IMR-90 (cell line): ENCODE measurements around the gene LMO4. TPM values are rescaled to one million over a fixed set of nuclear protein-coding genes. Genes with fewer than 3 reads are reported as not detected.

ENCODE experiments used
- ATAC-seq: fragments of 200-7000 bp; cut with Tn5 transposase; 2 replicates; pipeline ENCODE4 v1.9.1; 2020; ENCODE audit warnings: low read depth, mild to moderate bottlenecking, moderate library complexity
- BruUV-seq: library from RNA; stranded (reverse); fragments of 400-500 nt; replicated peaks from 2 replicates; lab custom pipeline; 2021; lab: Mats Ljungman, UMichigan
- CTCF ChIA-PET: fragments of 300-600 bp; formaldehyde crosslinking; extraction: SDS; loops from one replicate; lab custom pipeline; 2021; ENCODE audit warnings: antibody characterized with exemption; lab: Yijun Ruan, JAX
- POLR2A ChIA-PET: fragments of 300-600 bp; sonication (Branson Sonifier 250); formaldehyde crosslinking; loops from one replicate; lab custom pipeline; 2022; ENCODE audit warnings: antibody characterized with exemption; ENCODE audit not compliant: unreplicated experiment; lab: Charles Lee
- DNase-seq: peaks from one replicate; pipeline ENCODE4 v3.0.0; 2013
- H2AFZ ChIP-seq: replicated peaks from 2 replicates; pipeline ENCODE3; 2013; ENCODE audit warnings: low read length, mild to moderate bottlenecking; ENCODE audit not compliant: poor library complexity
- H2AK5ac ChIP-seq: 2 replicates; pipeline ENCODE4 v1.6.1; 2013; ENCODE audit warnings: low read depth, low read length, inconsistent platforms
- H2AK9ac ChIP-seq: replicated peaks from 2 replicates; pipeline ENCODE3; 2013; ENCODE audit warnings: mild to moderate bottlenecking, low read depth, low read length, moderate library complexity; ENCODE audit not compliant: poor library complexity
- H2BK120ac ChIP-seq: 2 replicates; pipeline ENCODE4 v1.6.1; 2013; ENCODE audit warnings: low read depth, low read length, inconsistent platforms
- H2BK15ac ChIP-seq: 3 replicates; pipeline ENCODE4 v1.6.1; 2013; ENCODE audit warnings: low read depth, low read length, inconsistent platforms
- H2BK20ac ChIP-seq: 2 replicates; pipeline ENCODE4 v1.6.1; 2013; ENCODE audit warnings: low read depth, mild to moderate bottlenecking, inconsistent platforms, low read length, moderate library complexity
- H2BK5ac ChIP-seq: 2 replicates; pipeline ENCODE4 v1.6.1; 2013; ENCODE audit warnings: mild to moderate bottlenecking, low read depth, low read length, inconsistent platforms; ENCODE audit not compliant: poor library complexity, severe bottlenecking
- H3K14ac ChIP-seq: replicated peaks from 2 replicates; pipeline ENCODE4 v1.6.1; 2013; ENCODE audit warnings: low read depth, low read length, inconsistent platforms
- H3K18ac ChIP-seq: 2 replicates; pipeline ENCODE4 v1.6.1; 2013; ENCODE audit warnings: low read depth, low read length, control low read depth
- H3K23ac ChIP-seq: 2 replicates; pipeline ENCODE4 v1.6.1; 2013; ENCODE audit warnings: low read depth, low read length, inconsistent platforms
- H3K27ac ChIP-seq: 2 replicates; pipeline ENCODE4 v1.5.1; 2013; ENCODE audit warnings: mild to moderate bottlenecking, control low read depth, low read length; ENCODE audit not compliant: insufficient read depth
- H3K27me3 ChIP-seq: 2 replicates; pipeline ENCODE4 v1.6.1; 2013; ENCODE audit warnings: low read length; ENCODE audit not compliant: control insufficient read depth, insufficient read depth
- H3K36me3 ChIP-seq: 2 replicates; pipeline ENCODE4 v1.6.1; 2013; ENCODE audit warnings: low read length, mixed read lengths; ENCODE audit not compliant: control insufficient read depth, insufficient read depth
- H3K4ac ChIP-seq: 2 replicates; pipeline ENCODE4 v1.6.1; 2013; ENCODE audit warnings: low read depth, low read length, inconsistent platforms
- H3K4me1 ChIP-seq: 2 replicates; pipeline ENCODE4 v1.6.1; 2013; ENCODE audit warnings: low read length, mixed read lengths; ENCODE audit not compliant: control insufficient read depth, insufficient read depth
- H3K4me2 ChIP-seq: 2 replicates; pipeline ENCODE4 v1.6.1; 2013; ENCODE audit warnings: low read depth, mild to moderate bottlenecking, control low read depth, low read length, moderate library complexity
- H3K4me3 ChIP-seq: 2 replicates; pipeline ENCODE4 v1.5.1; 2013; ENCODE audit warnings: low read depth, mild to moderate bottlenecking, control low read depth, low read length, moderate library complexity; ENCODE audit not compliant: insufficient read depth
- H3K56ac ChIP-seq: 2 replicates; pipeline ENCODE4 v1.6.1; 2013; ENCODE audit warnings: low read length, inconsistent platforms; ENCODE audit not compliant: insufficient read depth; ENCODE audit errors: extremely low read depth
- H3K79me1 ChIP-seq, 2 experiments: 2 replicates each; pipeline ENCODE4 v1.6.1; 2013; ENCODE audit warnings: low read length in 2 of 2, inconsistent platforms in 1 of 2, low read depth in 1 of 2
- H3K9ac ChIP-seq: 2 replicates; pipeline ENCODE4 v1.6.1; 2013; ENCODE audit warnings: low read depth, low read length, control low read depth
- H3K9me1 ChIP-seq: 2 replicates; pipeline ENCODE4 v1.6.1; 2013; ENCODE audit warnings: low read length, inconsistent platforms; ENCODE audit not compliant: insufficient read depth
- H3K9me3 ChIP-seq: 2 replicates; pipeline ENCODE4 v1.6.1; 2013; ENCODE audit warnings: low read length; ENCODE audit not compliant: control insufficient read depth, insufficient read depth
- H4K20me1 ChIP-seq: 2 replicates; pipeline ENCODE4 v1.6.1; 2013; ENCODE audit warnings: low read length, inconsistent platforms; ENCODE audit not compliant: insufficient read depth
- H4K5ac ChIP-seq: 2 replicates; pipeline ENCODE4 v1.6.1; 2013; ENCODE audit warnings: mild to moderate bottlenecking, low read depth, low read length, control low read depth
- H4K8ac ChIP-seq, 2 experiments: 2 replicates each; pipeline ENCODE4 v1.6.1; 2013; ENCODE audit warnings: low read depth in 2 of 2, low read length in 2 of 2, control low read depth in 1 of 2, inconsistent platforms in 1 of 2
- H4K91ac ChIP-seq: 2 replicates; pipeline ENCODE4 v1.6.1; 2013; ENCODE audit warnings: low read depth, low read length, inconsistent platforms; ENCODE audit not compliant: insufficient read depth
- BHLHE40 ChIP-seq: fragments of 150-350 bp; IDR thresholded peaks from 2 replicates; pipeline ENCODE4 v1.6.1; 2016; ENCODE audit warnings: mild to moderate bottlenecking, low read depth, low read length
- CEBPB ChIP-seq: IDR thresholded peaks from 2 replicates; pipeline ENCODE4 v1.6.1; 2012; ENCODE audit warnings: low read depth, low read length, improper control_type of control experiment
- CHD1 ChIP-seq: IDR thresholded peaks from 2 replicates; pipeline ENCODE4 v1.6.1; 2012; ENCODE audit warnings: low read depth, low read length, improper control_type of control experiment
- CTCF ChIP-seq: conservative IDR thresholded peaks from 2 replicates; pipeline ENCODE4 v1.5.1; 2012; ENCODE audit warnings: mild to moderate bottlenecking, low read depth, low read length, improper control_type of control experiment
- ELK1 ChIP-seq: fragments of 150-350 bp; IDR thresholded peaks from 2 replicates; pipeline ENCODE4 v1.6.1; 2016; ENCODE audit warnings: low read depth, mild to moderate bottlenecking, low read length, moderate library complexity, borderline replicate concordance
- FOS ChIP-seq: fragments of 150-350 bp; IDR thresholded peaks from 2 replicates; pipeline ENCODE4 v1.6.1; 2016; ENCODE audit warnings: low read depth, low read length
- MAFK ChIP-seq: IDR thresholded peaks from 2 replicates; pipeline ENCODE4 v1.6.1; 2012; ENCODE audit warnings: low read depth, low read length, improper control_type of control experiment
- MAZ ChIP-seq: IDR thresholded peaks from 2 replicates; pipeline ENCODE4 v1.6.1; 2012; ENCODE audit warnings: low read depth, mild to moderate bottlenecking, low read length, improper control_type of control experiment, moderate library complexity, borderline replicate concordance
- MXI1 ChIP-seq: IDR thresholded peaks from 2 replicates; pipeline ENCODE4 v1.6.1; 2012; ENCODE audit warnings: low read depth, mild to moderate bottlenecking, low read length, moderate library complexity, borderline replicate concordance
- NFE2L2 ChIP-seq: fragments of 150-350 bp; IDR thresholded peaks from 2 replicates; pipeline ENCODE4 v1.6.1; 2016; ENCODE audit warnings: low read depth, mild to moderate bottlenecking, low read length
- POLR2A ChIP-seq: IDR thresholded peaks from 2 replicates; pipeline ENCODE4 v1.6.1; 2012; ENCODE audit warnings: mild to moderate bottlenecking, low read depth, low read length
- RAD21 ChIP-seq: IDR thresholded peaks from 2 replicates; pipeline ENCODE4 v1.6.1; 2012; ENCODE audit warnings: low read length, improper control_type of control experiment
- RFX5 ChIP-seq: IDR thresholded peaks from 2 replicates; pipeline ENCODE4 v1.8.0; 2012; ENCODE audit warnings: low read depth, mild to moderate bottlenecking, low read length, moderate library complexity
- SMC3 ChIP-seq: fragments of 150-350 bp; IDR thresholded peaks from 2 replicates; pipeline ENCODE4 v1.6.1; 2016; ENCODE audit warnings: low read depth, mild to moderate bottlenecking, antibody characterized with exemption, low read length, moderate library complexity
- USF2 ChIP-seq: fragments of 150-350 bp; IDR thresholded peaks from 2 replicates; pipeline ENCODE4 v1.6.1; 2017; ENCODE audit warnings: mild to moderate bottlenecking, antibody characterized with exemption, low read length, low read depth
- WGBS, 2 experiments: methylation state at CpG; one replicate each; pipeline versions ENCODE4 v1.1.5 to v1.1.7; 2013; ENCODE audit warnings: missing lambda C conversion rate in 2 of 2; ENCODE audit not compliant: insufficient read length in 1 of 2; ENCODE audit errors: extremely low coverage in 2 of 2; 5-methylcytosine and 5-hydroxymethylcytosine counted together
- dilution Hi-C: fragments of 300-500 bp; cut with HindIII; formaldehyde crosslinking; loops from one replicate; pipeline ENCODE4 v1.14.3; 2018; ENCODE audit warnings: low sequenced_read_pairs; ENCODE audit not compliant: unreplicated experiment
- in situ Hi-C: fragments of 300-500 bp; cut with MboI; formaldehyde crosslinking; loops from 3 replicates; pipeline ENCODE4 v1.14.3; 2019; ENCODE audit warnings: low sequenced_read_pairs, inconsistent platforms, mixed read lengths
- intact Hi-C: fragments of 100-400 bp; cut with micrococcal nuclease; formaldehyde crosslinking; loops from 2 replicates; pipeline ENCODE4 v1.10.0; 2022
- polyA plus RNA-seq, 3 experiments: library from polyadenylated mRNA; depleted of rRNA; stranded (reverse); fragments of >200 nt; gene quantifications; 2 replicates each; pipeline ENCODE4 v1.2.3, GENCODE V29; 2012; ENCODE audit warnings: low replicate concordance in 1 of 3
- total RNA-seq: library from RNA; depleted of rRNA; stranded (reverse); fragments of >200 nt; gene quantifications from 2 replicates; pipeline ENCODE4 v1.2.3, GENCODE V29; 2012

Gene LMO4
- total and polyA plus RNA-seq, 2 of the 4 experiments (the other 2 are of a cell fraction) = 98.9 to 109 TPM

GRCh38 chr1:87336623-87337067 lies 8.0 kb downstream of the LMO4 start:
- Histone ChIP-seq H3K56ac (no peak overlapping the region), H3K9me1 (no peaks in the 10 kb centered on the region), H3K18ac (no peak overlapping the region), H3K4me2 (peak overlapping the region; percentile 84), H4K91ac (no peak overlapping the region), H3K23ac (peak overlapping the region; percentile 44; the same call in 1 of the 2 replicates), H3K27ac (no peak overlapping the region), H2AK9ac (no peak overlapping the region), H4K20me1 (peaks cover 37% of the 10 kb centered on the region), H3K79me1 (peaks cover 17 to 54% of the 10 kb centered on the region in 2 experiments), H3K36me3 (peaks cover 26% of the 10 kb centered on the region), H3K14ac (no peak overlapping the region), H2AFZ (no peak overlapping the region), H4K5ac (no peak overlapping the region; the same call in 1 of the 2 replicates), H3K4ac (no peak overlapping the region), H3K4me1 (peaks cover 18% of the 10 kb centered on the region), H3K4me3 (no peak overlapping the region), H3K9me3 (no peaks in the 10 kb centered on the region), H2AK5ac (no peak overlapping the region), H3K27me3 (no peaks in the 10 kb centered on the region), H3K9ac (no peak overlapping the region), H2BK120ac (no peak overlapping the region), H2BK15ac (no peak overlapping the region), H2BK5ac (no peak overlapping the region), H2BK20ac (no peak overlapping the region), H4K8ac (peak overlapping the region in 1 of 2 experiments; percentile 13; a peak in 1 of 4 replicates)
- DNase-seq = no peak
- in situ Hi-C loops = no loop called here
- POLR2A ChIA-PET = no interaction called here
- CTCF ChIA-PET = no interaction called here
- ATAC-seq = no peak
- BruUV-seq = no TSS peak
- WGBS, 2 experiments = 40% methylated on average over 1 of the region's 10 CpGs; no CpG with 5 or more reads in 1 of the 2 experiments
- dilution Hi-C loops = no loop called here
- TF ChIP-seq MXI1 (no peak), BHLHE40 (no peak), NFE2L2 (no peak), CEBPB (no peak), SMC3 (no peak), RAD21 (no peak), ELK1 (no peak), MAFK (no peak), POLR2A (no peak), USF2 (no peak), CHD1 (no peak), FOS (no peak), MAZ (no peak), CTCF (no peak), RFX5 (no peak)
- intact Hi-C loops = loop anchor here (5.0 to 10.0 kb wide), 3 partner anchors 186 to 491 kb away; no protein-coding TSS in a partner anchor
